Activated CD4-positive, alpha-beta T cell treated with anti-CD3 and anti-CD28 coated beads for 36 hours (primary cell): ENCODE data around the gene PSME3. TPM values are rescaled to one million over a fixed set of nuclear protein-coding genes. Genes with fewer than 3 reads are reported as not detected.
"Not testable (repeated sequence)": the region's sequence is repeated elsewhere in the genome, so short reads cannot be mapped to it uniquely, and the experiment has no call there.

Experiments used
- ATAC-seq: fragments of 200-7000 bp; cut with Tn5 transposase; one replicate; pipeline ENCODE4 v1.10.0; 2021; ENCODE audit warnings: mild to moderate bottlenecking, moderate library complexity
- CTCF ChIA-PET: fragments of 350-600 bp; sonication (Branson Sonifier 250); formaldehyde crosslinking; loops from one replicate; lab custom pipeline; 2021; ENCODE audit warnings: antibody characterized with exemption; lab: Charles Lee
- POLR2A ChIA-PET: fragments of 350-600 bp; sonication (Branson Sonifier 250); formaldehyde crosslinking; loops from one replicate; lab custom pipeline; 2021; ENCODE audit warnings: antibody characterized with exemption, inconsistent platforms; lab: Charles Lee
- DNase-seq: peaks from one replicate; pipeline ENCODE4 v3.0.0-alpha.2; 2020
- H3K27ac Mint-ChIP-seq: one replicate; pipeline ENCODE4 v1.8.0; 2021; ENCODE audit warnings: mixed read lengths
- H3K27me3 Mint-ChIP-seq: one replicate; pipeline ENCODE4 v1.8.0; 2021; ENCODE audit warnings: mixed read lengths
- H3K36me3 Mint-ChIP-seq: one replicate; pipeline ENCODE4 v1.8.0; 2021; ENCODE audit warnings: low read depth, mixed read lengths
- H3K4me1 Mint-ChIP-seq: one replicate; pipeline ENCODE4 v1.8.0; 2021; ENCODE audit warnings: mixed read lengths
- H3K4me3 Mint-ChIP-seq: one replicate; pipeline ENCODE4 v1.8.0; 2021; ENCODE audit warnings: mild to moderate bottlenecking, moderate library complexity, mixed read lengths
- H3K9me3 Mint-ChIP-seq: one replicate; pipeline ENCODE4 v1.8.0; 2021; ENCODE audit warnings: low read depth, mixed read lengths
- intact Hi-C, 2 experiments: fragments of 100-400 bp; cut with DNase I in 1 of 2; cut with micrococcal nuclease in 1 of 2; formaldehyde crosslinking; loops; one replicate each; pipeline versions ENCODE4 v1.14.2 to v1.15.1; 2022 to 2024; cut with DNase I, micrococcal nuclease
- total RNA-seq, 2 experiments: library from RNA; stranded (reverse); gene quantifications; one replicate each; pipeline ENCODE4 v1.2.3, GENCODE V29; 2021

Gene PSME3
- total RNA-seq, 2 experiments from 2014 or later: 116 to 118 TPM

DNA sequence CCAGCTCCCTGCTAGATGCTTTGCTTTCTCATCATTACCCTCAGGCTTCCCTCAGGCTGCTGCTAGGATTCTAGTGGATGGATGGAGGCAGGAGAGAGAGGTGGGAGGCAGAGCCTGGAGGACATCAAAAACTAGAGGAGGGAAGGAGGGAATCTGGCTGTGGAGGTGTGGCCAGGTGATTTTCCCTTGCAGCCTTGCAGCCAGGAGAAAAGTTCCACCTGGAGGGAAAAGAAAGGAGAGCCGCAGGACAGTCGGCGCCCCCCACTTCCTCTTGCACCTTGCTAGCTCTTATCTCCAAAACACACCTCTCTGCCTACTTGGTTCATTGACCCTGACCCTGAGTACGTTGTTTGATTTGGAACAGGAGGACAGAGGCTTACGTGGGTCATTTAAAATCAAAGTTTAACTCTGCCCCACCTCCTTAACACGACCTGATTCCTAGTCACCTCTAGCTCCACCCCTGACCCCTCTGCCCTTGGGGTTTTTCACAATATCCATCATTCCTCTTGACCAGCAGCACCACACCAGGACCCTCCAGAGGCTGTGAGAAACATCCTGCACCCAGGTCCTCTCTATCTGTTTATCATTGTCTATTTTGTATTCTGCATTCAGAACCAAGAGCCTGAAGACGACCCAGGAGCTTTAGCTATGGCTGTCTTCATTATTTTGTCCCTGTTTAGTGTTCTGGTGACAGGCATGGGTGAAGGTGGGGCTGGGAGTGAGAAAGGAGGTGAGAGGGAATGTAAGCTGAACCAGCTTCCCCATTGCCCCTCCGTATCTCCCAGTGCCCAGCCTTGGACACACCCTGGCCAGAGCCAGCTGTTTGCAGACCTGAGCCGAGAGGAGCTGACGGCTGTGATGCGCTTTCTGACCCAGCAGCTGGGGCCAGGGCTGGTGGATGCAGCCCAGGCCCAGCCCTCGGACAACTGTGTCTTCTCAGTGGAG, 33.7 kb downstream of the PSME3 start:
- no peaks in the 10 kb centered on the region for H3K4me1 Mint-ChIP-seq
- intact Hi-C loops: no loop called here
- H3K4me3 Mint-ChIP-seq: no peak overlapping the region

DNA sequence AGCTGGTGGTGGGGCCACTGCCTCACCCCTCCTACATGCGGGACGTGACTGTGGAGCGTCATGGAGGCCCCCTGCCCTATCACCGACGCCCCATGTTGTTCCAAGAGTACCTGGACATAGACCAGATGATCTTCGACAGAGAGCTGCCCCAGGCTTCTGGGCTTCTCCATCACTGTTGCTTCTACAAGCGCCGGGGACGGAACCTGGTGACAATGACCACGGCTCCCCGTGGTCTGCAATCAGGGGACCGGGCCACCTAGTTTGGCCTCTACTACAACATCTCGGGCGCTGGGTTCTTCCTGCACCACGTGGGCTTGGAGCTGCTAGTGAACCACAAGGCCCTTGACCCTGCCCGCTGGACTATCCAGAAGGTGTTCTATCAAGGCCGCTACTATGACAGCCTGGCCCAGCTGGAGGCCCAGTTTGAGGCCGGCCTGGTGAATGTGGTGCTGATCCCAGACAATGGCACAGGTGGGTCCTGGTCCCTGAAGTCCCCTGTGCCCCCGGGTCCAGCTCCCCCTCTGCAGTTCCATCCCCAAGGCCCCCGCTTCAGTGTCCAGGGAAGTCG, 34.6 kb downstream of the PSME3 start:
- CTCF ChIA-PET: interaction anchor here (0.8 kb wide), 1 partner anchor 12 kb away, joined by 3 read pairs; no protein-coding TSS in a partner anchor
- H3K36me3 Mint-ChIP-seq: not testable (repeated sequence)

More for the DNA sequence above, 33.7 kb downstream of the PSME3 start:
- ATAC-seq (no peak), DNase-seq (no peak)
- ChIA-PET CTCF (interaction anchor here (0.8 kb wide), 1 partner anchor 11 kb away, joined by 3 read pairs; no protein-coding TSS in a partner anchor), POLR2A (no interaction called here)
- H3K36me3 Mint-ChIP-seq: no peaks in the 10 kb centered on the region
- no peak overlapping the region for H3K27ac Mint-ChIP-seq
- H3K9me3 Mint-ChIP-seq: no peaks in the 10 kb centered on the region
- peaks cover 5% of the 10 kb centered on the region for H3K27me3 Mint-ChIP-seq

DNA sequence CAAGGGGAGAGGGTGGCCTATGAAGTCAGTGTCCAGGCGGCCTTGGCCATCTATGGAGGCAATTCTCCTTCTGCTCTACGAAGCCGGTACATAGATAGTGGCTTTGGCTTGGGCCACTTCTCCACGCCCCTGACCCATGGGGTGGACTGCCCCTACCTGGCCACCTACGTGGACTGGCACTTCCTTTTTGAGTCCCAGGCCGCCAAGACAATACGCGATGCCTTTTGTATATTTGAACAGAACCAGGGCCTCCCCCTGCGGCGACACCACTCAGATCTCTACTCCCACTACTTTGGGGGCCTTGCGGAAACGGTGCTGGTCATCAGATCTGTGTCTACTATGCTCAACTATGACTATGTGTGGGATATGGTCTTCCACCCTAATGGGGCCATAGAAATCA, 35.1 kb downstream of the PSME3 start:
- no peaks in the 10 kb centered on the region for H3K36me3 Mint-ChIP-seq
- no peaks in the 10 kb centered on the region for H3K9me3 Mint-ChIP-seq
- H3K4me3 Mint-ChIP-seq: no peak overlapping the region
- no peak for DNase-seq
- no peaks in the 10 kb centered on the region for H3K4me1 Mint-ChIP-seq
- intact Hi-C loops: no loop called here
- no peak overlapping the region for H3K27ac Mint-ChIP-seq
- POLR2A ChIA-PET: no interaction called here
- CTCF ChIA-PET: interaction anchor here (0.6 kb wide), 1 partner anchor 95 kb away, joined by 3 read pairs; no protein-coding TSS in a partner anchor
- H3K27me3 Mint-ChIP-seq: peaks cover 5% of the 10 kb centered on the region
- ATAC-seq: no peak

More for the DNA sequence above, 34.6 kb downstream of the PSME3 start:
- POLR2A ChIA-PET, H3K4me3 Mint-ChIP-seq, DNase-seq, ATAC-seq, H3K27me3 Mint-ChIP-seq, H3K4me1 Mint-ChIP-seq, H3K27ac Mint-ChIP-seq, H3K9me3 Mint-ChIP-seq, intact Hi-C loops: not testable (repeated sequence)

DNA sequence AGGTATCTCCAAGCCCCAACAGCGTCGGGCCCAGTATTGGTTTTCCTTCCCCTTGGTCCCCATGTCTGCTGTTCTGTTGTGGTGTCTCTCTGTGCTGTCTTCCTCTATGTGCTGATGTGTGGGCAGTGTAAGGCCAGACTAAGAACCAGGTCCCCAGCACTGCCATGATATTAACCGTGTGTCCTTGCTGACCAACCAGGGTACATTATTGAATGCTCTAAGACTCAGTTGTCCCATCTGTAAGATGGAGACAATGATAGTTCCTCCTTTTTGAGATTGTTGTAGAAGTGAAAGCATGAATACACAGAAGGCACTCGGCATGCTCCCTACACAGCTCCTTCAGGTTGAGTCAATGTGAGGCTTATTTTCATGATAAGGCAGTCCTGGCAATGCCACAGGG, 38.5 kb downstream of the PSME3 start:
- ChIA-PET CTCF (no interaction called here), POLR2A (no interaction called here)
- H3K9me3 Mint-ChIP-seq: no peaks in the 10 kb centered on the region
- no peaks in the 10 kb centered on the region for H3K36me3 Mint-ChIP-seq
- no peak overlapping the region for H3K4me3 Mint-ChIP-seq
- no peak overlapping the region for H3K27ac Mint-ChIP-seq
- H3K4me1 Mint-ChIP-seq: no peaks in the 10 kb centered on the region
- H3K27me3 Mint-ChIP-seq: peaks cover 5% of the 10 kb centered on the region
- intact Hi-C loops: no loop called here
- DNase-seq (no peak), ATAC-seq (no peak)

DNA sequence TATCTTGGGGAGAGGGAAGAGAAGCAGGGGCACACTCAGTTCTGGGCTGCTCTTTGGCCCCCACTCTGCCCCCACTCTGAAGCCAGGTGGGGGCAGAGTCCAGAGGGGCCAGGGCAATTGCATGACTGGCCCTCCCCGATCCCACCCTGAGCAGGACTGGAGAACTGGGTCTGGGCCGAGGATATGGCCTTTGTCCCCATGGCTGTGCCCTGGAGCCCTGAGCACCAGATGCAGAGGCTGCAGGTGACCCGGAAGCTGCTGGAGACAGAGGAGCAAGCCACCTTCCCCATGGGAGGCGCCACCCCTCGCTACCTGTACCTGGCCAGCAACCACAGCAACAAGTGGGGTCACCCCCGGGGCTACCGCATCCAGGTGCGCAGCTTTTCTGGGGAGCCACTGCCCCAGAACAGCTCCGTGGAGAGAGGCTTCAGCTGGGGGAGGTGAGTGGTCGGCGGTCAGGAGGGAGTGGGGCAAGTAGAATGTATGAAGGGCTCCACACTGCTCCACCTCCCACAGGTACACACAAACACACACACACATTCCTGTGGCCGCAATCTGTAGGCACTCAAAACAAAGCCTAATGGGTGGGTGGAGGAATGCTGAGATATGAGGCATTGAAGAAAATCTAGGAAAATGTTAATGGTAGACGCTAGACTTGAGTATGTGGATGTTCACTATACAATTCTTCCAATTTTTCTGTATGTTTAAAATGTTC, 39.2 kb downstream of the PSME3 start:
- H3K27me3 Mint-ChIP-seq: peaks cover 6% of the 10 kb centered on the region
- POLR2A ChIA-PET: no interaction called here
- no peaks in the 10 kb centered on the region for H3K9me3 Mint-ChIP-seq
- no peaks in the 10 kb centered on the region for H3K36me3 Mint-ChIP-seq
- no peak overlapping the region for H3K4me3 Mint-ChIP-seq
- no peak for ATAC-seq
- H3K4me1 Mint-ChIP-seq: no peaks in the 10 kb centered on the region
- intact Hi-C loops: no loop called here
- H3K27ac Mint-ChIP-seq: no peak overlapping the region
- CTCF ChIA-PET: no interaction called here
- no peak for DNase-seq

DNA sequence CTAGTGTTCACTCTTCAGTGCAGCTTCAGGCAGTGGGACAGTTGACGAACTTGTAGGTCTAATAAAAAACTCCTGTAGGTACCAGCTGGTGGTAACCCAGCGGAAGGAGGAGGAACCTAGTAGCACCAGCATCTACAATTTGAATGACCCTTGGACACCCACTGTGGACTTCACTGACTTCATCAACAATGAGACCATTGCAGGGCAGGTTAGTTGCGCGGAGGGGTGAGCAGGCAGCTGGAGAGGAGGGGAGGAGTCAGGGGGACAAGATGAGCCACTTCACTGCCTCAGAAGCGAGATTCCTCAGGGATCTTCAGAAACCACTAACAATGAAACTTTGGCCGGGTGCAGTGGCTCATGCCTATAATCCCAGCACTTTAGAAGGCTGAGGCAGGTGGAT, 40.1 kb downstream of the PSME3 start:
- H3K27ac Mint-ChIP-seq: no peak overlapping the region
- H3K27me3 Mint-ChIP-seq: peaks cover 10% of the 10 kb centered on the region
- ChIA-PET CTCF (no interaction called here), POLR2A (no interaction called here)
- no peaks in the 10 kb centered on the region for H3K9me3 Mint-ChIP-seq
- no peak for DNase-seq
- no peaks in the 10 kb centered on the region for H3K4me1 Mint-ChIP-seq
- H3K36me3 Mint-ChIP-seq: no peaks in the 10 kb centered on the region
- intact Hi-C loops: no loop called here
- no peak for ATAC-seq
- no peak overlapping the region for H3K4me3 Mint-ChIP-seq

DNA sequence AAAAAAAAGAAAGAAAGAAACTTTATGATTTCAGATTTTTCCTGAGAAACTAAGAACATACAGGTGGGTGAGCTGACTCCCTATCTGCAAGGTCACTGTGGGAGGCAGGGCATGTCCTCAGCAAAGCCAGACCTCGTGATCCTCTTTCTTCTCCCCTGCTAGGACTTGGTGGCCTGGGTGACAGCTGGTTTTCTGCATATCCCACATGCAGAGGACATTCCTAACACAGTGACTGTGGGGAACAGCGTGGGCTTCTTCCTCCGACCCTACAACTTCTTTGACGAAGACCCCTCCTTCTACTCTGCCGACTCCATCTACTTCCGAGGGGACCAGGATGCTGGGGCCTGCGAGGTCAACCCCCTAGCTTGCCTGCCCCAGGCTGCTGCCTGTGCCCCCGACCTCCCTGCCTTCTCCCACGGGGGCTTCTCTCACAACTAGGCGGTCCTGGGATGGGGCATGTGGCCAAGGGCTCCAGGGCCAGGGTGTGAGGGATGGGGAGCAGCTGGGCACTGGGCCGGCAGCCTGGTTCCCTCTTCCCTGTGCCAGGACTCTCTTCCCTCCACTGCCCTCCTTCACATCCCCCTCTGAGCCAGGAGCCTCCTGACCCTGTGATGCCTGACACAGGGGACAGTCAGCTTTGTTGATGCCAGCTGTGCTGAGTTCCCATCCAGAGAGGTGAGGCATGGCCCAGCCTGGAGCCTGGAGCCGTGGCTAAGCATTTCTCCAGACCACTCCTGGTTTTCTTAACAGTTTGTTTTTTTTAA, 40.9 kb downstream of the PSME3 start:
- H3K9me3 Mint-ChIP-seq, H3K36me3 Mint-ChIP-seq, H3K4me1 Mint-ChIP-seq, H3K27ac Mint-ChIP-seq, H3K4me3 Mint-ChIP-seq, POLR2A ChIA-PET, intact Hi-C loops, DNase-seq, CTCF ChIA-PET, ATAC-seq: not testable (repeated sequence)
- peaks cover 15% of the 10 kb centered on the region for H3K27me3 Mint-ChIP-seq

DNA sequence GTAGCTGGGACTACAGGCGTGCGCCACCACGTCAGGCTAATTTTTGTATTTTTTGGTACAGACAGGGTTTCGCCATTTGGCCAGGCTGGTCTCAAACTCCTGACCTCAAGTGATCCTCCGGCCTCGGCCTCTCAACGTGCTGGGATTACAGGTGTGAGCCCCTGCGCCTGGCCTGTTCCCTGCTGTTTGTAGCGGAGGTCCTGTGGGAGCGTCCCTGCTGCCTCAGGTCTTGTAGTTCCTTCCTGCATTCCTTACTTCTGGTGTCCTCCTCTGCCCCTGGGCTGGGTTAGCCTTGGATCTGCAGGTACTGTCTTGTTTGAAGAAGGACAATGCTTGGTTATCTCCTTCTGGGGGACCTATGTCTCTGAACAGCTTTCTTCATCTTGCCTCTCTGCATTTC, 43.8 kb downstream of the PSME3 start:
- ChIA-PET CTCF (no interaction called here), POLR2A (no interaction called here)

DNA sequence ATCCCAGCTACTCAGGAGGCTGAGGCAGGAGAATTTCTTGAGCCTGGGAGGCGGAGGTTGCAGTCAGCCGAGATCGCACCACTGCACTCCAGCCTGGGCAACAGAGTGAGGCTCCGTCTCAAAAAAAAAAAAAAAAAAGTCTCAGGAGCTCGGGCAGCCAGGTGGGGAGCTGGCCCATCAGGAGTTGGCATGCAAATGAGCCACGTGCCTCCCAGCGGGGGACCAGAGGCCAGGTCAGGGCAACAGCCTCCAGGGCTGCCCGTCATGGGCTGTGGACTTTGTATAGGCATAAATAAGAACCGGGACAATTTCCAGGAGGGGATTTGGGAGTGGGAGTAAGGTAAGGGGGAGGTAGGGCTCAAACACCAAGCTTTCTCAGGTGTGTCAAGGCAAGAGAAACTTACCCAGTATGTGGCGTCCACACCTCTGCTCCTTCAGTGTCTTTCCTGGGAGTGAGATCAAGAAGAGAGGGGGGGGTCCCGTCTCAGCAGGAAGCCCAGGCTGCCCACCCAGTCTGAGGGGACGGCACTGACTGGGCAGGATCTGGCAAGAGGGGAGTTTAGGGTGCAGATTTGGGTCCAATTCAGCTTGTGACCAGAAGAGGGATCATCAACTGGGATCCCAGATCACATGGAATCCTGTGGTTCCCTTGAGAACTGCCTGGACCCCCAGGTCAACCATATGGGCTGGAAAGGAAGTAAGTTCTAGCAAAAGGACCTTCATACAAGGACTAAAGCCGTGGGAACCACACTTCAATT, 45.1 kb downstream of the PSME3 start:
- intact Hi-C loops: no loop called here
- Mint-ChIP-seq H3K36me3 (no peaks in the 10 kb centered on the region), H3K27ac (no peak overlapping the region), H3K4me3 (no peak overlapping the region), H3K27me3 (peaks cover 20% of the 10 kb centered on the region), H3K4me1 (no peaks in the 10 kb centered on the region), H3K9me3 (no peaks in the 10 kb centered on the region)
- POLR2A ChIA-PET: no interaction called here
- CTCF ChIA-PET: interaction anchor here (0.7 kb wide), 1 partner anchor 325 kb away, joined by 3 read pairs; no protein-coding TSS in a partner anchor
- no peak for DNase-seq
- no peak for ATAC-seq

More for the DNA sequence above, 43.8 kb downstream of the PSME3 start:
- intact Hi-C loops: no loop called here
- Mint-ChIP-seq H3K4me1 (no peaks in the 10 kb centered on the region), H3K9me3 (no peaks in the 10 kb centered on the region), H3K4me3 (no peak overlapping the region), H3K27me3 (peaks cover 20% of the 10 kb centered on the region), H3K27ac (no peak overlapping the region), H3K36me3 (no peaks in the 10 kb centered on the region)
- ATAC-seq (no peak), DNase-seq (no peak)

DNA sequence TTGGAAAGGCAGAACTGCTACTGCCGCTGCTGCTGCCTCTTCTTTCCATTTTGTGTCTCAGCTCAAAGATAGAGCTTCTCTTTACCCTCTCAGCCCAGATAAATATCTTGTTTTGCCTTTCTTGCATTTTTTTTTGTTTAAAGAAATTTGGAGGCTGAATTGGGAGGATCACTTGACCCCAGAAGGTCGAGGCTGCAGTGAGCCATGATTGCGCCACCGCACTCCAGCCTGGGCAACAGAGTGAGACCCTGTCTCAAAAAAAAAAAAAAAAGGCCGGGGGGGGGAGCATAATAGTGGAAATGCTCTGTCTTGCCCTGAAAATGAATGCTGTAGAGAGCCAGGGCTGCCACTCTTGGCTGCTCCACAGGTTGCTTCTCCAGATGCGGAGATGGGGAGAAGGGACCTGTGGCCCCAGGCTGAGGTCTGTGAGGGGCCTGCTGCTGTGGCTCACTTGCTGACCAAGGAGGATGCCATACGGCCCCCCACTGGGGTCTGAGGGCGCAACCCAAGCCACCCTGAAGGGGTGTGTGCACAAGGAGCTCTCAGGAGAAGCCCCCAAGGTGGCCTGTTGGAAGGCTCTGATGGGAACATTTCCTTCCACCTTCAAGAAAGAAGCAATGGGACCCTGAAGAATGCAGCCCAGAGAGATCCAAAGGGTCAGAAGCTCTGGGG, 45.9 kb downstream of the PSME3 start:
- POLR2A ChIA-PET: no interaction called here
- intact Hi-C loops: no loop called here
- DNase-seq: no peak
- peaks cover 20% of the 10 kb centered on the region for H3K27me3 Mint-ChIP-seq
- H3K27ac Mint-ChIP-seq: no peak overlapping the region
- H3K4me3 Mint-ChIP-seq: no peak overlapping the region
- no peaks in the 10 kb centered on the region for H3K36me3 Mint-ChIP-seq
- CTCF ChIA-PET: interaction anchor here (0.7 to 1.4 kb wide), 2 partner anchors 17 to 326 kb away, joined by 3 read pairs; no protein-coding TSS in a partner anchor
- no peaks in the 10 kb centered on the region for H3K4me1 Mint-ChIP-seq
- no peak for ATAC-seq
- H3K9me3 Mint-ChIP-seq: no peaks in the 10 kb centered on the region
